HepG2 (cell line): Measurements from ENCODE around the gene SYVN1. TPM values are rescaled to one million over a fixed set of nuclear protein-coding genes. Genes with fewer than 3 reads are reported as not detected.

Experiments used
- ATF1 ChIP-seq: IDR thresholded peaks from 2 replicates; pipeline ENCODE4 v1.6.1; 2016; ENCODE audit warnings: mild to moderate bottlenecking, control low read depth
- CBX5 ChIP-seq: sonication (generic); formaldehyde crosslinking; IDR thresholded peaks from 2 replicates; pipeline ENCODE4 v1.4.0; 2020; ENCODE audit warnings: missing genetic modification reagents, borderline replicate concordance
- GATAD1 ChIP-seq: IDR thresholded peaks from 2 replicates; pipeline ENCODE4 v1.6.1; 2016; ENCODE audit warnings: missing genetic modification reagents, missing compliant biosample characterization
- HDAC2 ChIP-seq: sonication (generic); formaldehyde crosslinking; IDR thresholded peaks from 2 replicates; pipeline ENCODE4 v1.4.0; 2020; ENCODE audit warnings: missing genetic modification reagents
- HNRNPUL1 ChIP-seq: fragments of 200-400 bp; formaldehyde crosslinking; IDR thresholded peaks from 2 replicates; pipeline ENCODE4 v1.6.1; 2017; ENCODE audit warnings: low read depth, mild to moderate bottlenecking, low read length, moderate library complexity
- IKZF1 ChIP-seq: fragments of 450-650 bp; IDR thresholded peaks from 2 replicates; pipeline ENCODE4 v1.7.1; 2016
- IKZF5 ChIP-seq: IDR thresholded peaks from 2 replicates; pipeline ENCODE4 v1.6.1; 2018; ENCODE audit warnings: missing genetic modification reagents, mild to moderate bottlenecking, missing compliant biosample characterization
- KMT2A ChIP-seq: sonication (generic); formaldehyde crosslinking; IDR thresholded peaks from 2 replicates; pipeline ENCODE4 v1.4.0; 2020; ENCODE audit warnings: missing genetic modification reagents
- MAFF ChIP-seq: IDR thresholded peaks from 2 replicates; pipeline ENCODE4 v1.6.1; 2011; ENCODE audit warnings: low read depth, low read length, improper control_type of control experiment
- PCBP1 ChIP-seq: fragments of 200-400 bp; formaldehyde crosslinking; IDR thresholded peaks from 2 replicates; pipeline ENCODE4 v1.6.1; 2017; ENCODE audit warnings: mild to moderate bottlenecking, low read depth, low read length, borderline replicate concordance
- REST ChIP-seq, 2 experiments: IDR thresholded peaks; 2 replicates each; pipeline ENCODE4 v1.6.1; 2011 to 2012; ENCODE audit warnings: low read length in 2 of 2, borderline replicate concordance in 1 of 2, low read depth in 1 of 2, mild to moderate bottlenecking in 1 of 2, moderate library complexity in 1 of 2
- RFX1 ChIP-seq: fragments of 450-650 bp; IDR thresholded peaks from 2 replicates; pipeline ENCODE4 v1.6.1; 2017
- RNF219 ChIP-seq: sonication (generic); formaldehyde crosslinking; IDR thresholded peaks from 2 replicates; pipeline ENCODE4 v1.5.0; 2020; ENCODE audit warnings: mild to moderate bottlenecking, missing genetic modification reagents
- ZMYM2 ChIP-seq: sonication (generic); formaldehyde crosslinking; IDR thresholded peaks from 2 replicates; pipeline ENCODE4 v1.8.0; 2022; ENCODE audit warnings: mild to moderate bottlenecking, missing genetic modification reagents
- ZNF224 ChIP-seq: sonication (generic); formaldehyde crosslinking; IDR thresholded peaks from 2 replicates; pipeline ENCODE4 v1.5.0; 2020; ENCODE audit warnings: mild to moderate bottlenecking, missing genetic modification reagents
- ZNF33B ChIP-seq: sonication (generic); formaldehyde crosslinking; IDR thresholded peaks from 2 replicates; pipeline ENCODE4 v1.5.1; 2020; ENCODE audit warnings: mild to moderate bottlenecking, missing genetic modification reagents
- ZNF557 ChIP-seq: sonication (generic); formaldehyde crosslinking; IDR thresholded peaks from 2 replicates; pipeline ENCODE4 v1.4.0; 2020; ENCODE audit warnings: missing genetic modification reagents
- polyA plus RNA-seq, 8 experiments: library from polyadenylated mRNA; depleted of rRNA in 3 of 8; stranded (reverse) in 7 of 8; unstranded in 1 of 8; fragments of >200 nt; fragmentation: Illumina TruSeq in 4 of 8; extraction: Trizol in 4 of 8; gene quantifications; 2 replicates each; pipeline versions ENCODE4 v1.2.1 to v1.2.3, GENCODE V29; 2011 to 2016; ENCODE audit warnings: low read depth in 4 of 8, missing spikeins in 1 of 8, mixed read lengths in 1 of 8; ENCODE audit not compliant: insufficient read depth in 1 of 8
- total RNA-seq, 5 experiments: library from RNA; depleted of rRNA; stranded (reverse); fragments of >200 nt; fragmentation: Illumina TruSeq; extraction: Trizol; gene quantifications; 2 replicates each; pipeline ENCODE4 v1.2.3, GENCODE V29; 2016; ENCODE audit warnings: low read depth in 1 of 5
- TF ChIP-seq, protein P1 (sequence below), 2 experiments: fragments of 450-650 bp in 1 of 2; sonication (generic) in 1 of 2; formaldehyde crosslinking; IDR thresholded peaks; 2 replicates each; pipeline versions ENCODE4 v1.5.0 to v1.8.0; 2020 to 2022; ENCODE audit warnings: mild to moderate bottlenecking in 1 of 2, missing genetic modification reagents in 1 of 2
- TF ChIP-seq, protein P2 (sequence below): sonication (generic); formaldehyde crosslinking; IDR thresholded peaks from 2 replicates; pipeline ENCODE4 v1.8.0; 2022; ENCODE audit warnings: low read depth, missing genetic modification reagents

The SYVN1 gene
- total and polyA plus RNA-seq, 2 of the 13 experiments (the other 11 are each of a cell fraction or from before 2014, with no cell fraction given) = 10.3 to 22.5 TPM

DNA sequence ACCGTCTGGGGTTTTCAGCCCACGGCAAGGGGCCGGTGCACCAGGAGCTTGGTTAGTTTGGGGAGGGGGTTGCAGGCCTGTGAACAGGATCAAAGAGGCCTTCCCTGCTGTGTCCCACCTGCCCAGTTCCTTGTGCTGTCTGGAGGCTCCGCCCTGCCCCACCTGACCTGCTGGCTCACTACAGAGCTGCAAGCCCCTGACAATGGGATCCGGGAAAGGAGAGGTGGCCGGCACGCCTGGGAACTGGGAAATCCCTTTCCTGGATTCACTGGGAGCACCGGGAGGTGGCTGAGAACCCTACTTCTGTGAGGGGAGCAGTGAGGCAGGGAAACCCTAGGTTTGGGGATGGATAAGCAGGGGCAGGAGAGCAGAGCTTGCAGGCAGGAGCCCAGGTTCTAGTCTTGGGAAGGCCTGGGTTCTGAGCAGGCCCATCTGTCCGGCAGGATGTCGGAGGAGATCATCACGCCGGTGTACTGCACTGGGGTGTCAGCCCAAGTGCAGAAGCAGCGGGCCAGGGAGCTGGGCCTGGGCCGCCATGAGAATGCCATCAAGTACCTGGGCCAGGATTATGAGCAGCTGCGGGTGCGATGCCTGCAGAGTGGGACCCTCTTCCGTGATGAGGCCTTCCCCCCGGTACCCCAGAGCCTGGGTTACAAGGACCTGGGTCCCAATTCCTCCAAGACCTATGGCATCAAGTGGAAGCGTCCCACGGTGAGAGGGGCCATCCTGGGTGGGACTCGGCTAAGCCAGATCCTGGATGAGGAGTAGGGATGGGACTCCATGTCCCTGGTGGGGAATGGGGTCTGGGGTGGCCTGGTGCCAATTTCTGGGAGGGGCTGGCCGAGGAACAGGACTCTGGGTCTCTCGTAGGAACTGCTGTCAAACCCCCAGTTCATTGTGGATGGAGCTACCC, 48.2 kb upstream of the SYVN1 start (continued):
- TF ChIP-seq RNF219 (CRISPR knock-in tag) = no peak
- TF ChIP-seq ZNF33B (CRISPR knock-in tag) = no peak
- TF ChIP-seq HNRNPUL1 = no peak
- TF ChIP-seq HDAC2 (CRISPR knock-in tag) = no peak
- TF ChIP-seq ZMYM2 (CRISPR knock-in tag) = no peak
- no peak for TF ChIP-seq IKZF1
- TF ChIP-seq, protein P1, sequence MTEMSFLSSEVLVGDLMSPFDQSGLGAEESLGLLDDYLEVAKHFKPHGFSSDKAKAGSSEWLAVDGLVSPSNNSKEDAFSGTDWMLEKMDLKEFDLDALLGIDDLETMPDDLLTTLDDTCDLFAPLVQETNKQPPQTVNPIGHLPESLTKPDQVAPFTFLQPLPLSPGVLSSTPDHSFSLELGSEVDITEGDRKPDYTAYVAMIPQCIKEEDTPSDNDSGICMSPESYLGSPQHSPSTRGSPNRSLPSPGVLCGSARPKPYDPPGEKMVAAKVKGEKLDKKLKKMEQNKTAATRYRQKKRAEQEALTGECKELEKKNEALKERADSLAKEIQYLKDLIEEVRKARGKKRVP (CRISPR knock-in tag; IDR thresholded peaks at IDR 0.05) = no peak
- TF ChIP-seq, protein P2, sequence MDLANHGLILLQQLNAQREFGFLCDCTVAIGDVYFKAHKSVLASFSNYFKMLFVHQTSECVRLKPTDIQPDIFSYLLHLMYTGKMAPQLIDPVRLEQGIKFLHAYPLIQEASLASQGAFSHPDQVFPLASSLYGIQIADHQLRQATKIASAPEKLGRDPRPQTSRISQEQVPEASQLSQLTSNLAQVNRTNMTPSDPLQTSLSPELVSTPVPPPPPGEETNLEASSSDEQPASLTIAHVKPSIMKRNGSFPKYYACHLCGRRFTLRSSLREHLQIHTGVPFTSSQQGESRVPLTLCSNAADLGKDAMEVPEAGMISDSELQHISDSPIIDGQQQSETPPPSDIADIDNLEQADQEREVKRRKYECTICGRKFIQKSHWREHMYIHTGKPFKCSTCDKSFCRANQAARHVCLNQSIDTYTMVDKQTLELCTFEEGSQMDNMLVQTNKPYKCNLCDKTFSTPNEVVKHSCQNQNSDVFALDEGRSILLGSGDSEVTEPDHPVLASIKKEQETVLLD = no peak
- no peak for TF ChIP-seq ZNF557
- no peak for TF ChIP-seq ZNF224 (CRISPR knock-in tag)
- no peak for TF ChIP-seq REST (IDR thresholded peaks at IDR 0.05; ENCODE audit: borderline replicate concordance in 1 of 2, low read depth in 1 of 2, low read length in 2 of 2)
- TF ChIP-seq RFX1 = no peak
- no peak for TF ChIP-seq PCBP1
- no peak for TF ChIP-seq MAFF
- no peak for TF ChIP-seq ATF1 (CRISPR knock-in tag)
- no peak for TF ChIP-seq IKZF5 (CRISPR knock-in tag)
- no peak for TF ChIP-seq GATAD1 (CRISPR knock-in tag)
- no peak for TF ChIP-seq KMT2A (CRISPR knock-in tag)
- TF ChIP-seq CBX5 (CRISPR knock-in tag) = no peak
